GM19035 (cell line): ENCODE results near the gene TEX26.

Experiments used
- ATAC-seq: cut with Tn5 transposase; IDR thresholded peaks from one replicate; pipeline ENCODE4 v1.9.1; 2021; ENCODE audit not compliant: unreplicated experiment

Gene TEX26

GRCh38 chr13:31011193-31011860, 78.9 kb downstream of the TEX26 start:
- ATAC-seq = no peak

DNA sequence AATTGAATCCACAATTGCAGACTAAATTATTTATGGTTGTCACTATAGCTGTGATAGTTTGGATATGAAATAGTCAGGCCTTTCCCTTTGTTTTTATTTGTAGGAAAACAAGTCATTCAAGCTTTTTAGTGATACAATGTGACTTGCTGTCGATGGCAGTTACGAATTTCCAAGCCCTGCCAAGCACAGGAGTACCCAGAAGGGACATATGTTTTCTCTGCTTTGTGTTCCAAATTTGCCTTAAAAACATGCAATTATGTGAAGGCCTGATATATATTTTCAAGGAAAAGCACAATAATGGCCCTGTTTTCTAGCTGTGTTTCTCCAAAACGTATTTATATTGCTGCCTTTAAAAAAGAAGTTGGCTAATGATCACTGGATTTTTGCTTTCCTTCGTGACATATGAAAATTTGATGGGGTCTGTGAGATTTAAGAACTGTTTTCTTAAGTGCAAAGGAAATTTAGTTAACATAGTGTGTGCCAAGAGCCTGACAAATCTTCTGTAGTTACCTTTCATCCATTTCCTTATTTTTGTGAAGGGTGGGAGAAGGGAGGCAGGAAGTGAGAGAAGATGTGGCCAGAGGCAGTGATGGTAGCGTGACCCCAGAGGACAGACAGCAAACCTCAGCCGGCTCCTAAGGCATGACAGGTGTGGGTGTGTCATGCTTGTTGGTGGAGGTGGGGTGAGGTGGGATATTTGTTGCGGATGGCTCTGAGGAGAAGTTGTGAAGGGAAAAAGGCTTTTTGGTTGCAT, 79.6 kb downstream of the TEX26 start:
- no peak for ATAC-seq

DNA sequence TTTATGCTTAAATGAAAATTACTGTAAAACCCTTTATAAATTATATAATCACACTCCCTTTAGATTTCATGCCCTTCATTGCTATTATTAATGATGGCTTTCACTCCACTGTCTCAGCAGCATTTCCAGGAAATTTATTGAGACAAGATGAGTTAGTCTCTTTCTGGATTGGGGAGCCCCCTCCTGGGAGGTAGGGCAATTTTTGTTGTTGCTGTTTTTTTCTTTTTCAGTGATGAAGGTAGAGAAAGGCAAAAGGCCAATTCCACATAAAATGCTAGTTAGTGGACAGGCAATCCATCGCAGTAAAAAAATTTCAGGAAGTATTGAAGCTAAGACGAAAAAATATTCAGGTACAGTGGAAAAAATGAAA, 80.2 kb downstream of the TEX26 start:
- no peak for ATAC-seq

- no peak for ATAC-seq
Measured at GRCh38 chr13:31014456-31014855, 82.0 kb downstream of the TEX26 start.

GRCh38 chr13:31015199-31015598, 82.7 kb downstream of the TEX26 start:
- ATAC-seq = no peak

- no peak for ATAC-seq
Measured at GRCh38 chr13:31016342-31017325, 84.2 kb downstream of the TEX26 start.

GRCh38 chr13:31018511-31018910, 86.1 kb downstream of the TEX26 start:
- no peak for ATAC-seq

DNA sequence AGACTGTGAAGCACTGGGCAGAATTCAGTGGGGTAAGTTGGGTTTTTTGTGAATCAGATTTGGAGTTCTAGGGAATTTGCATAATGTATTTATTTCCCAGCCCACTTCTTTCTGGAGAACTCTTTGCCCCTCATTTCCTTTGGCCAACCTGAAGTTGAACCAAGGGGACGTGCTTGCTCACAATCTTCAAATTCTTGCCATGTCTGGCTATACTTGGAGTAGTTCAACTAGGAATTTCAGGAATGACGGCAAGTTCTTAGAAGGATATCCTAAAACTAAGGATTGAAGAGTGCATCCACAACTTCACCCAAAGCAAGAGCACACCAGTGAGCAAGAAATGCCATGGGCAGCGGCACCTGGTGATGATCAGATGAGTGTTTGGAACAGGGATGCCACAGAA, 88.5 kb downstream of the TEX26 start:
- ATAC-seq = no peak

- ATAC-seq = no peak
Measured at GRCh38 chr13:31022288-31022895, 89.9 kb downstream of the TEX26 start.

GRCh38 chr13:31022928-31023530, 90.6 kb downstream of the TEX26 start:
- ATAC-seq = no peak
